ENCODE measurements around the gene ANKFN1. TPM values are rescaled to one million over a fixed set of nuclear protein-coding genes. Genes with fewer than 3 reads are reported as not detected.

ANKFN1 gene
- total RNA-seq, 3 donors from 2014 or later, result 4.1 to 12.8 (median 5.6) TPM

- Histone ChIP-seq H3K36me3 (no peaks in the 10 kb centered on the region), H3K4me1 (no peaks in the 10 kb centered on the region), H3K27ac (no peak overlapping the region), H3K27me3 (no peaks in the 10 kb centered on the region), H3K9me3 (no peaks in the 10 kb centered on the region), H3K4me3 (no peak overlapping the region)
- intact Hi-C loops (cut with DNase I; ENCODE audit: low total_unique reads), result no loop called here
- TF ChIP-seq POLR2A (IDR thresholded peaks at IDR 0.05), result no peak
- TF ChIP-seq CTCF (IDR thresholded peaks at IDR 0.05), result no peak
- TF ChIP-seq POLR2AphosphoS5 (IDR thresholded peaks at IDR 0.05), result no peak
- DNase-seq (ENCODE audit: low spot score in 2 of 2), result no peak
Observed at GRCh38 chr17:56182081-56182480, 28.8 kb downstream of the ANKFN1 start.

- TF ChIP-seq POLR2A (IDR thresholded peaks at IDR 0.05) (no peak), POLR2AphosphoS5 (IDR thresholded peaks at IDR 0.05) (no peak), CTCF (IDR thresholded peaks at IDR 0.05) (no peak)
- DNase-seq (ENCODE audit: low spot score in 2 of 2), result no peak
- Histone ChIP-seq H3K27ac (no peak overlapping the region), H3K36me3 (no peaks in the 10 kb centered on the region), H3K27me3 (no peaks in the 10 kb centered on the region), H3K9me3 (no peaks in the 10 kb centered on the region), H3K4me1 (no peaks in the 10 kb centered on the region), H3K4me3 (no peak overlapping the region)
- intact Hi-C loops (cut with DNase I; ENCODE audit: low total_unique reads), result no loop called here
Observed at GRCh38 chr17:56184650-56185049, 31.4 kb downstream of the ANKFN1 start.

GRCh38 chr17:56185491-56186221 lies 32.4 kb downstream of the ANKFN1 start:
- no peaks in the 10 kb centered on the region for H3K4me1 ChIP-seq
- no peak overlapping the region for H3K27ac ChIP-seq
- H3K27me3 ChIP-seq, result no peaks in the 10 kb centered on the region
- no peak overlapping the region for H3K4me3 ChIP-seq
- intact Hi-C loops (cut with DNase I; ENCODE audit: low total_unique reads), result no loop called here
- no peak for TF ChIP-seq POLR2AphosphoS5 (IDR thresholded peaks at IDR 0.05)
- no peak for TF ChIP-seq POLR2A (IDR thresholded peaks at IDR 0.05)
- no peak for TF ChIP-seq CTCF (IDR thresholded peaks at IDR 0.05)
- H3K36me3 ChIP-seq, result no peaks in the 10 kb centered on the region
- no peaks in the 10 kb centered on the region for H3K9me3 ChIP-seq
- DNase-seq (ENCODE audit: low spot score in 2 of 2), result no peak

- intact Hi-C loops (cut with DNase I; ENCODE audit: low total_unique reads), result no loop called here
- Histone ChIP-seq H3K4me1 (no peaks in the 10 kb centered on the region), H3K36me3 (no peaks in the 10 kb centered on the region), H3K4me3 (no peak overlapping the region), H3K27me3 (no peaks in the 10 kb centered on the region), H3K9me3 (no peaks in the 10 kb centered on the region), H3K27ac (no peak overlapping the region)
- TF ChIP-seq CTCF (IDR thresholded peaks at IDR 0.05) (no peak), POLR2A (IDR thresholded peaks at IDR 0.05) (no peak), POLR2AphosphoS5 (IDR thresholded peaks at IDR 0.05) (no peak)
- no peak for DNase-seq (ENCODE audit: low spot score in 2 of 2)
Observed at GRCh38 chr17:56186222-56186786, 33.0 kb downstream of the ANKFN1 start.

GRCh38 chr17:56203430-56203829 lies 50.2 kb downstream of the ANKFN1 start:
- Histone ChIP-seq H3K36me3 (no peaks in the 10 kb centered on the region), H3K4me3 (no peak overlapping the region), H3K4me1 (no peaks in the 10 kb centered on the region), H3K9me3 (no peaks in the 10 kb centered on the region), H3K27me3 (no peaks in the 10 kb centered on the region), H3K27ac (no peak overlapping the region)
- intact Hi-C loops (cut with DNase I; ENCODE audit: low total_unique reads), result no loop called here
- TF ChIP-seq CTCF (IDR thresholded peaks at IDR 0.05) (no peak), POLR2A (IDR thresholded peaks at IDR 0.05) (no peak), POLR2AphosphoS5 (IDR thresholded peaks at IDR 0.05) (no peak)
- no peak for DNase-seq (ENCODE audit: low spot score in 2 of 2)

Measured in breast epithelium (tissue), 4 donors.